CD4-positive, alpha-beta T cell treated with Interleukin-4 for 1 hour (primary cell): ENCODE measurements around the gene RASA2.

Experiments
- DNase-seq, 2 donors: peaks; one replicate each; pipeline ENCODE4 v3.0.0-alpha.2; 2020 to 2022

Gene RASA2

GRCh38 chr3:141486746-141487520, at the start of gene RASA2:
TSS of gene RASA2 (plus strand) at chr3:141487027. CDS start at chr3:141487084, 57 bp downstream.
- peak; percentile 79 to 83 for DNase-seq

- DNase-seq, result no peak
Observed at GRCh38 chr3:141439589-141439988, 47.2 kb upstream of the RASA2 start.

- no peak for DNase-seq
Observed at GRCh38 chr3:141440942-141441341, 45.9 kb upstream of the RASA2 start.

- DNase-seq, result peak; percentile 81 to 83
Observed at GRCh38 chr3:141441381-141442364, 45.2 kb upstream of the RASA2 start.

GRCh38 chr3:141442446-141442845, 44.4 kb upstream of the RASA2 start:
- no peak for DNase-seq

GRCh38 chr3:141442914-141443313, 43.9 kb upstream of the RASA2 start:
- DNase-seq, result no peak

GRCh38 chr3:141444586-141445285, 42.1 kb upstream of the RASA2 start:
- DNase-seq, result no peak

- no peak for DNase-seq
Observed at GRCh38 chr3:141445990-141446389, 40.8 kb upstream of the RASA2 start.

- no peak for DNase-seq
Observed at GRCh38 chr3:141446737-141447136, 40.1 kb upstream of the RASA2 start.

- DNase-seq, result no peak
Observed at GRCh38 chr3:141447383-141447782, 39.4 kb upstream of the RASA2 start.

GRCh38 chr3:141448606-141449220, 38.1 kb upstream of the RASA2 start:
- no peak for DNase-seq

- no peak for DNase-seq
Observed at GRCh38 chr3:141449424-141449823, 37.4 kb upstream of the RASA2 start.

GRCh38 chr3:141450727-141451375, 36.0 kb upstream of the RASA2 start:
- no peak for DNase-seq

GRCh38 chr3:141452045-141452444, 34.8 kb upstream of the RASA2 start:
- DNase-seq, result peak; percentile 49 to 73

- no peak for DNase-seq
Observed at GRCh38 chr3:141452773-141453172, 34.1 kb upstream of the RASA2 start.

- no peak for DNase-seq
Observed at GRCh38 chr3:141454054-141454453, 32.8 kb upstream of the RASA2 start.

GRCh38 chr3:141454906-141455602, 31.8 kb upstream of the RASA2 start:
- peak; percentile 38 to 81 for DNase-seq

GRCh38 chr3:141455603-141456300, 31.1 kb upstream of the RASA2 start:
- DNase-seq, result no peak

GRCh38 chr3:141456301-141456625, 30.6 kb upstream of the RASA2 start:
- no peak for DNase-seq

GRCh38 chr3:141457624-141458236, 29.1 kb upstream of the RASA2 start:
- no peak for DNase-seq
